Tibial nerve (tissue), 4 donors: ENCODE results near the gene INPP4B.

Experiments used
- CTCF ChIP-seq, 5 experiments: fragments of 200-600 bp in 3 of 5; fragments of 450-650 bp in 2 of 5; sonication (generic) in 3 of 5; IDR thresholded peaks; one replicate each; pipeline ENCODE4 v1.5.1; 2016 to 2019; ENCODE audit warnings: antibody characterized with exemption in 5 of 5, mild to moderate bottlenecking in 3 of 5, moderate library complexity in 2 of 5
- EP300 ChIP-seq, 2 donors: sonication (generic); formaldehyde crosslinking; IDR thresholded peaks; one replicate each; pipeline ENCODE4 v1.6.1; 2017; ENCODE audit warnings: antibody characterized with exemption in 2 of 2, mild to moderate bottlenecking in 1 of 2

- TF ChIP-seq CTCF (IDR thresholded peaks at IDR 0.05) (no peak), EP300 (IDR thresholded peaks at IDR 0.05) (no peak)
Measured at GRCh38 chr4:142497606-142498005, 348.5 kb downstream of the INPP4B start.
